HEK293 (cell line): ENCODE results near the gene TAS1R3.

ENCODE experiments used
- BCL11A ChIP-seq: fragments of 450-650 bp; formaldehyde crosslinking; IDR thresholded peaks from 2 replicates; pipeline ENCODE4 v1.5.1; 2016; ENCODE audit warnings: low read depth, missing biosample characterization, missing genetic modification characterization
- BCL11B ChIP-seq: fragments of 450-650 bp; formaldehyde crosslinking; IDR thresholded peaks from 2 replicates; pipeline ENCODE4 v1.5.1; 2016; ENCODE audit warnings: low read depth, missing biosample characterization, missing genetic modification characterization
- EGR2 ChIP-seq: fragments of 450-650 bp; formaldehyde crosslinking; IDR thresholded peaks from 2 replicates; pipeline ENCODE4 v1.5.1; 2016; ENCODE audit warnings: low read depth, missing biosample characterization, missing genetic modification characterization
- HOXD13 ChIP-seq: sonication (generic); formaldehyde crosslinking; IDR thresholded peaks from 2 replicates; pipeline ENCODE4 v1.8.0; 2022; ENCODE audit warnings: missing genetic modification reagents, borderline replicate concordance
- MEIS1 ChIP-seq: sonication (generic); formaldehyde crosslinking; IDR thresholded peaks from 2 replicates; pipeline ENCODE4 v1.8.1; 2022; ENCODE audit warnings: missing genetic modification reagents, mild to moderate bottlenecking, borderline replicate concordance
- PRDM10 ChIP-seq: fragments of 450-650 bp; formaldehyde crosslinking; IDR thresholded peaks from 2 replicates; pipeline ENCODE4 v1.5.1; 2016; ENCODE audit warnings: missing biosample characterization, missing genetic modification characterization
- SETDB1 ChIP-seq: IDR thresholded peaks from one replicate; pipeline ENCODE4 v1.6.1; 2017; ENCODE audit warnings: mild to moderate bottlenecking, low read length, moderate library complexity, mixed read lengths; ENCODE audit not compliant: insufficient read length
- TRIM28 ChIP-seq: IDR thresholded peaks from 2 replicates; pipeline ENCODE4 v1.6.1; 2011; ENCODE audit warnings: low read length, control low read depth, borderline replicate concordance
- TSHZ1 ChIP-seq: fragments of 450-650 bp; formaldehyde crosslinking; IDR thresholded peaks from 2 replicates; pipeline ENCODE4 v1.5.1; 2016; ENCODE audit warnings: missing biosample characterization, missing genetic modification characterization, borderline replicate concordance
- WT1 ChIP-seq: fragments of 450-650 bp; formaldehyde crosslinking; IDR thresholded peaks from 2 replicates; pipeline ENCODE4 v1.5.1; 2016; ENCODE audit warnings: missing biosample characterization, missing genetic modification characterization
- ZBTB17 ChIP-seq: fragments of 450-650 bp; formaldehyde crosslinking; IDR thresholded peaks from 2 replicates; pipeline ENCODE4 v1.5.1; 2016; ENCODE audit warnings: missing biosample characterization, missing genetic modification characterization
- ZEB2 ChIP-seq: fragments of 450-650 bp; formaldehyde crosslinking; IDR thresholded peaks from 2 replicates; pipeline ENCODE4 v1.5.1; 2016; ENCODE audit warnings: missing biosample characterization, missing genetic modification characterization
- ZFP69B ChIP-seq: fragments of 450-650 bp; formaldehyde crosslinking; IDR thresholded peaks from 2 replicates; pipeline ENCODE4 v1.5.1; 2016; ENCODE audit warnings: missing biosample characterization, missing genetic modification characterization
- ZNF138 ChIP-seq: fragments of 450-650 bp; formaldehyde crosslinking; IDR thresholded peaks from 2 replicates; pipeline ENCODE4 v1.5.1; 2016; ENCODE audit warnings: missing biosample characterization, missing genetic modification characterization, borderline replicate concordance
- ZNF2 ChIP-seq: fragments of 450-650 bp; formaldehyde crosslinking; IDR thresholded peaks from 2 replicates; pipeline ENCODE4 v1.5.1; 2016; ENCODE audit warnings: missing biosample characterization, missing genetic modification characterization
- ZNF223 ChIP-seq: fragments of 450-650 bp; formaldehyde crosslinking; IDR thresholded peaks from 2 replicates; pipeline ENCODE4 v1.5.1; 2016; ENCODE audit warnings: missing biosample characterization, missing genetic modification characterization
- ZNF274 ChIP-seq, 2 experiments: fragments of 200-500 bp in 1 of 2; fragments of 450-650 bp in 1 of 2; sonication (Bioruptor generic) in 1 of 2; formaldehyde crosslinking in 1 of 2; IDR thresholded peaks; 2 replicates each; pipeline versions ENCODE4 v1.5.1 to v1.6.1; 2014 to 2016; ENCODE audit warnings: borderline replicate concordance in 1 of 2, inconsistent platforms in 1 of 2, low read length in 1 of 2, missing biosample characterization in 1 of 2, missing genetic modification characterization in 1 of 2
- ZNF391 ChIP-seq: fragments of 450-650 bp; formaldehyde crosslinking; IDR thresholded peaks from 2 replicates; pipeline ENCODE4 v1.5.1; 2016; ENCODE audit warnings: low read depth, missing biosample characterization, missing genetic modification characterization, borderline replicate concordance
- ZNF830 ChIP-seq: fragments of 450-650 bp; IDR thresholded peaks from 2 replicates; pipeline ENCODE4 v1.5.0; 2018; ENCODE audit warnings: missing biosample characterization, missing genetic modification characterization, low read depth, mild to moderate bottlenecking, moderate library complexity
- ZXDB ChIP-seq: fragments of 450-650 bp; formaldehyde crosslinking; IDR thresholded peaks from 2 replicates; pipeline ENCODE4 v1.5.1; 2016; ENCODE audit warnings: missing biosample characterization, missing genetic modification characterization
- TF ChIP-seq, protein P1 (sequence below): fragments of 450-650 bp; formaldehyde crosslinking; optimal IDR thresholded peaks from 2 replicates; pipeline ENCODE3; 2016; ENCODE audit warnings: missing biosample characterization, mild to moderate bottlenecking, missing genetic modification characterization
- TF ChIP-seq, protein P2 (sequence below): fragments of 450-650 bp; formaldehyde crosslinking; conservative IDR thresholded peaks from 2 replicates; pipeline ENCODE4 v1.5.1; 2016; ENCODE audit warnings: low read depth, missing biosample characterization, missing genetic modification characterization
- TF ChIP-seq, protein P3 (sequence below): fragments of 450-650 bp; formaldehyde crosslinking; IDR thresholded peaks from 2 replicates; pipeline ENCODE4 v1.5.1; 2016; ENCODE audit warnings: missing biosample characterization, missing genetic modification characterization

TAS1R3 gene

GRCh38 chr1:1307261-1307922 lies 23.7 kb upstream of the TAS1R3 start (continued):
- TF ChIP-seq, protein P1, sequence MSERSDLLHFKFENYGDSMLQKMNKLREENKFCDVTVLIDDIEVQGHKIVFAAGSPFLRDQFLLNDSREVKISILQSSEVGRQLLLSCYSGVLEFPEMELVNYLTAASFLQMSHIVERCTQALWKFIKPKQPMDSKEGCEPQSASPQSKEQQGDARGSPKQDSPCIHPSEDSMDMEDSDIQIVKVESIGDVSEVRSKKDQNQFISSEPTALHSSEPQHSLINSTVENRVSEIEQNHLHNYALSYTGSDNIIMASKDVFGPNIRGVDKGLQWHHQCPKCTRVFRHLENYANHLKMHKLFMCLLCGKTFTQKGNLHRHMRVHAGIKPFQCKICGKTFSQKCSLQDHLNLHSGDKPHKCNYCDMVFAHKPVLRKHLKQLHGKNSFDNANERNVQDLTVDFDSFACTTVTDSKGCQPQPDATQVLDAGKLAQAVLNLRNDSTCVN (tag by site-specific recombination) = no peak
- TF ChIP-seq BCL11A (tag by site-specific recombination) = peak; percentile 77
- TF ChIP-seq ZNF2 (tag by site-specific recombination) = no peak; the same call in 1 of the 2 replicates
- peak; percentile 93 for TF ChIP-seq BCL11B (tag by site-specific recombination)
- TF ChIP-seq EGR2 = peak; percentile 87
- no peak for TF ChIP-seq ZXDB (tag by site-specific recombination)
- TF ChIP-seq PRDM10 (tag by site-specific recombination) = no peak
- TF ChIP-seq ZNF391 (tag by site-specific recombination) = no peak
- TF ChIP-seq WT1 (tag by site-specific recombination) = no peak
- no peak for TF ChIP-seq SETDB1
- TF ChIP-seq, protein P2, sequence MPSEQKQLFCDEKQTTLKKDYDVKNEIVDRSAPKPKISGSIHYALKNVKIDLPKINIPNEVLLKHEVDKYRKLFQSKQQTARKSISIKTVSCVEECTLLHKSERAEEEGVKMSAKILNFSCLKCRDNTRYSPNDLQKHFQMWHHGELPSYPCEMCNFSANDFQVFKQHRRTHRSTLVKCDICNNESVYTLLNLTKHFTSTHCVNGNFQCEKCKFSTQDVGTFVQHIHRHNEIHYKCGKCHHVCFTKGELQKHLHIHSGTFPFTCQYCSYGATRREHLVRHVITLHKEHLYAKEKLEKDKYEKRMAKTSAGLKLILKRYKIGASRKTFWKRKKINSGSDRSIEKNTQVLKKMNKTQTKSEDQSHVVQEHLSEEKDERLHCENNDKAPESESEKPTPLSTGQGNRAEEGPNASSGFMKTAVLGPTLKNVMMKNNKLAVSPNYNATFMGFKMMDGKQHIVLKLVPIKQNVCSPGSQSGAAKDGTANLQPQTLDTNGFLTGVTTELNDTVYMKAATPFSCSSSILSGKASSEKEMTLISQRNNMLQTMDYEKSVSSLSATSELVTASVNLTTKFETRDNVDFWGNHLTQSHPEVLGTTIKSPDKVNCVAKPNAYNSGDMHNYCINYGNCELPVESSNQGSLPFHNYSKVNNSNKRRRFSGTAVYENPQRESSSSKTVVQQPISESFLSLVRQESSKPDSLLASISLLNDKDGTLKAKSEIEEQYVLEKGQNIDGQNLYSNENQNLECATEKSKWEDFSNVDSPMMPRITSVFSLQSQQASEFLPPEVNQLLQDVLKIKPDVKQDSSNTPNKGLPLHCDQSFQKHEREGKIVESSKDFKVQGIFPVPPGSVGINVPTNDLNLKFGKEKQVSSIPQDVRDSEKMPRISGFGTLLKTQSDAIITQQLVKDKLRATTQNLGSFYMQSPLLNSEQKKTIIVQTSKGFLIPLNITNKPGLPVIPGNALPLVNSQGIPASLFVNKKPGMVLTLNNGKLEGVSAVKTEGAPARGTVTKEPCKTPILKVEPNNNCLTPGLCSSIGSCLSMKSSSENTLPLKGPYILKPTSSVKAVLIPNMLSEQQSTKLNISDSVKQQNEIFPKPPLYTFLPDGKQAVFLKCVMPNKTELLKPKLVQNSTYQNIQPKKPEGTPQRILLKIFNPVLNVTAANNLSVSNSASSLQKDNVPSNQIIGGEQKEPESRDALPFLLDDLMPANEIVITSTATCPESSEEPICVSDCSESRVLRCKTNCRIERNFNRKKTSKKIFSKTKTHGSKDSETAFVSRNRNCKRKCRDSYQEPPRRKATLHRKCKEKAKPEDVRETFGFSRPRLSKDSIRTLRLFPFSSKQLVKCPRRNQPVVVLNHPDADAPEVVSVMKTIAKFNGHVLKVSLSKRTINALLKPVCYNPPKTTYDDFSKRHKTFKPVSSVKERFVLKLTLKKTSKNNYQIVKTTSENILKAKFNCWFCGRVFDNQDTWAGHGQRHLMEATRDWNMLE (tag by site-specific recombination) = no peak
- no peak for TF ChIP-seq HOXD13
- TF ChIP-seq ZNF138 = no peak
- TF ChIP-seq MEIS1 (CRISPR knock-in tag) = no peak
- TF ChIP-seq, protein P3, sequence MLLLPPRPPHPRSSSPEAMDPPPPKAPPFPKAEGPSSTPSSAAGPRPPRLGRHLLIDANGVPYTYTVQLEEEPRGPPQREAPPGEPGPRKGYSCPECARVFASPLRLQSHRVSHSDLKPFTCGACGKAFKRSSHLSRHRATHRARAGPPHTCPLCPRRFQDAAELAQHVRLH (tag by site-specific recombination) = no peak
- no peak for TF ChIP-seq ZBTB17 (tag by site-specific recombination)
- no peak for TF ChIP-seq TRIM28
- TF ChIP-seq ZFP69B (tag by site-specific recombination) = no peak
- TF ChIP-seq ZEB2 (tag by site-specific recombination) = no peak; the same call in 1 of the 2 replicates
- no peak for TF ChIP-seq TSHZ1
- TF ChIP-seq ZNF223 (tag by site-specific recombination) = no peak
- TF ChIP-seq ZNF830 (tag by site-specific recombination) = no peak
- no peak for TF ChIP-seq ZNF274 (IDR thresholded peaks at IDR 0.05; ENCODE audit: low read length)
- no peak for TF ChIP-seq ZNF274 (tag by site-specific recombination; IDR thresholded peaks at IDR 0.05; ENCODE audit: borderline replicate concordance)
